Activated CD4-positive, alpha-beta T cell treated with anti-CD3 and anti-CD28 coated beads, Interleukin-2, amount 50 U/mL, for 24 hours (primary cell): ENCODE measurements around the gene RCC2.
"Not testable (repeated sequence)": the region's sequence is repeated elsewhere in the genome, so short reads cannot be mapped to it uniquely, and the experiment has no call there.

Experiments
- DNase-seq, 2 donors: peaks; one replicate each; pipeline ENCODE4 v3.0.0-alpha.2; 2020; ENCODE audit warnings: low read depth in 1 of 2, low spot score in 1 of 2

Gene RCC2

GRCh38 chr1:17420391-17420918 is 19.0 kb downstream of the RCC2 start:
- no peak for DNase-seq

- DNase-seq = peak; percentile 40 to 56
Measured at GRCh38 chr1:17419626-17420328, 19.7 kb downstream of the RCC2 start.

GRCh38 chr1:17416389-17416788 is 23.1 kb downstream of the RCC2 start:
- no peak for DNase-seq

GRCh38 chr1:17414022-17414421 is 25.5 kb downstream of the RCC2 start:
- no peak for DNase-seq

GRCh38 chr1:17412093-17412870 is 27.2 kb downstream of the RCC2 start:
- no peak for DNase-seq

- DNase-seq = no peak
Measured at GRCh38 chr1:17409391-17409811, 30.1 kb downstream of the RCC2 start.

GRCh38 chr1:17407786-17408514 is 31.5 kb downstream of the RCC2 start:
- not testable (repeated sequence) for DNase-seq

GRCh38 chr1:17406760-17407475 is 32.6 kb downstream of the RCC2 start:
- DNase-seq = not testable (repeated sequence)

GRCh38 chr1:17405898-17406759 is 33.3 kb downstream of the RCC2 start:
- DNase-seq = peak in 1 of 2 donors; percentile 15

GRCh38 chr1:17404820-17405219 is 34.7 kb downstream of the RCC2 start:
- no peak for DNase-seq

- no peak for DNase-seq
Measured at GRCh38 chr1:17404034-17404684, 35.3 kb downstream of the RCC2 start.

- no peak for DNase-seq
Measured at GRCh38 chr1:17403081-17403480, 36.4 kb downstream of the RCC2 start.

- no peak for DNase-seq
Measured at GRCh38 chr1:17401841-17402240, 37.6 kb downstream of the RCC2 start.

GRCh38 chr1:17400725-17401341 is 38.6 kb downstream of the RCC2 start:
- no peak for DNase-seq

GRCh38 chr1:17397910-17398695 is 41.4 kb downstream of the RCC2 start:
- no peak for DNase-seq

GRCh38 chr1:17393230-17393629 is 46.2 kb downstream of the RCC2 start:
- no peak for DNase-seq

- no peak for DNase-seq
Measured at GRCh38 chr1:17392199-17392740, 47.2 kb downstream of the RCC2 start.

GRCh38 chr1:17381161-17381560 is 58.3 kb downstream of the RCC2 start:
- DNase-seq = no peak
